Fibroblast of villous mesenchyme (primary cell): ENCODE measurements around the gene PI4KA. TPM values are rescaled to one million over a fixed set of nuclear protein-coding genes. Genes with fewer than 3 reads are reported as not detected.
"Not testable (repeated sequence)": the region's sequence is repeated elsewhere in the genome, so short reads cannot be mapped to it uniquely, and the experiment has no call there.

ENCODE experiments used
- DNase-seq: peaks from one replicate; pipeline ENCODE4 v3.0.0-alpha.2; 2010; ENCODE audit warnings: low read depth
- H3K4me3 ChIP-seq: 2 replicates; pipeline ENCODE4 v1.5.1; 2011; ENCODE audit warnings: low read depth, mild to moderate bottlenecking, low read length
- CTCF ChIP-seq: IDR thresholded peaks from 2 replicates; pipeline ENCODE4 v1.5.1; 2012; ENCODE audit warnings: low read depth, mild to moderate bottlenecking, low read length; ENCODE audit not compliant: insufficient read depth
- total RNA-seq: library from RNA; depleted of rRNA; stranded (reverse); fragments of >200 nt; gene quantifications from 2 replicates; pipeline ENCODE4 v1.2.3, GENCODE V29; 2012

PI4KA gene
- total RNA-seq, 1 donor, result 73.4 TPM

DNA sequence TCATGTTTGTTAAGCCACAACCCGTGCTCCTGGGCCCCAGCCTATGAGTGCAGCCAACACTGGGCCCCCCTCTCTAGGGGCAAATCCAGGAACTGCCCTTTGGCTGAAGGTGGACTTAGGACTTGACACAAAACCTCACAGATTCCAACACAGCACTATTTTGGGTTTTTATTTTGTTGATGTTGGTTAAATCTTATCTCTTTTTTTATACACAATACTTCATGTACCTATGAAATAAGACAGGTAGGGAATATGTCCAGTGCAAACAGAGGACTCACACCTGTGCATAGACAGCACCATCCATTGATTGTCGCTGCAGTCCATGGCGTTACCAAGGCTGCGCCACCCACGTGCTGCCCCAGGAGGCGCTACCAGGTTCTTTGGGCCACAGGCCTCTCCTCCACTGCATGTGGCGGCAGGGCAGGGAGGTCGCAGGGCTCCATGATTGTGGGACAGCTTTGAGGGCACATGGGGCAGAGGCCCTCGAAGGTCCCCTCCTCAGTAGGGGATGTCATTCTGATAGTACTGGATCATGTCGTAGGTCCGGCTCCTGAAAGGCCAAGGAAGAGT is 151.0 kb downstream of the PI4KA start:
- not testable (repeated sequence) for H3K4me3 ChIP-seq, DNase-seq

- DNase-seq, H3K4me3 ChIP-seq: not testable (repeated sequence)
These were observed 154.6 kb downstream of the PI4KA start for GRCh38 chr22:20703816-20704609.

GRCh38 chr22:20703414-20703806 is 155.2 kb downstream of the PI4KA start:
- peak overlapping the region; percentile 15 for H3K4me3 ChIP-seq
- not testable (repeated sequence) for DNase-seq

GRCh38 chr22:20702546-20703413 is 155.8 kb downstream of the PI4KA start:
- peak overlapping the region; percentile 68 for H3K4me3 ChIP-seq
- DNase-seq, result peak; percentile 95

DNA sequence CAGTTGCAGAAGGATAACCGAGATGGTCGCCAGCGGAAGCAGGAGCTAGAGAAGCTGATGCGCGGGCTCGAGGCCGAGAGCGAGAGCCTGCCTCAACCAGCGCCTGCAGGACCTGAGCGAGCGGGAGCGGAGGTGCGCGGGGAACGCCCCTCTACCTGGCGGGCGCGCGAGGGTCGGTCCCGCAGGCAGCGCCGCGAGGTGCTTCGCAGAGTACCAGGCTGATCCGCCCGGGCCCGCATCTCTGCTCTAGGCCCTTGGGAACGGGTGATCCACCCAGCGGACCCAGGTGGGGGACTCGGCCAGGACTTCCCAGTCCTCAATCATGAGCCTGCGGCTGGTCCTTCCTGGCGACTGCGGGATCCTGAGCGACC is 156.5 kb downstream of the PI4KA start:
- DNase-seq, result not testable (repeated sequence)
- peak overlapping the region; percentile 68 for H3K4me3 ChIP-seq

DNA sequence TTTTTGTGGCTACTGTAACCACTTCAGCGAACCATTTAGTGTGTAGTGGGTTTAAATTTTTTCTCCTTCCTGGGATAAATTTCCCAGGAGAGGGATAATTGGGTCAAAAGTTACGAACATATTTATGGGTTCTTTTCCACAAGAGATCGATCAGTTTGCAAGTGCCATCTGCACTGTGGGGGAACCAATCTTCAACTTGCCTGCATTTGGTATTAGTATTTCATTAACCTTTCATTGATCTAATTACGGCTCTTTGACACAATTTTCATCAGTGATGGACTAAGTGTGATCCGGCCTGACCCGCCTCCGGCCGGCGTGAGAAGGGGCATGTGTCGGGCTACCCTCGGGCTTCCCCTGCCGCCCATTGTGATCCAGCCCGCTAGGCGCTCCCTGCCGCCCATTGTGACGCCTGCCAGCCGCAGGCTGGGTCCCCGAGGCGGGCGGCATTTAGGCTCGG is 156.9 kb downstream of the PI4KA start:
- not testable (repeated sequence) for H3K4me3 ChIP-seq, DNase-seq

- not testable (repeated sequence) for DNase-seq, H3K4me3 ChIP-seq
These were observed 158.3 kb downstream of the PI4KA start for GRCh38 chr22:20700347-20700746.

GRCh38 chr22:20699856-20700255 is 158.8 kb downstream of the PI4KA start:
- not testable (repeated sequence) for DNase-seq, H3K4me3 ChIP-seq

- TF ChIP-seq CTCF, result peak; percentile 67
- H3K4me3 ChIP-seq, result not testable (repeated sequence)
These were observed 161.0 kb downstream of the PI4KA start for GRCh38 chr22:20697481-20698113.

DNA sequence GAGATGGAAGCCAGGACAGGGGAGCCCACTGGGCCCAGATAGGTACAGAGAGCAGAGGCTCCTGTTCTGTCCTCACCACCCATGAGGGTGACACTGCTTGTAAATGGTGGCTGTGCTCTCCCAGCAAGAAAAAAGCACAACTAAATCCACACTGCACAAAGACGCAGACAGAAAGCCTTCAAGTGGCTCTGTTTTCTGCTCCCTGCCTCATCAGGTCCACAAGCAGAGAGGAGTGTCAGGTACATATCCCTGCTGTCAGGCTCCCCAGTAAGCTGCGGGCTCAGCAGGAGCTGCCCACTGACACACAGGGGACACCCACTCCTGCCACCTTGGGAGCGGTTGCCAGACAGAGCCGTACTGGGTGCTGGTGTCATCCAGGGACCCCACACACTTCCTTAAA is 162.6 kb downstream of the PI4KA start:
- not testable (repeated sequence) for H3K4me3 ChIP-seq, DNase-seq

More at GRCh38 chr22:20697481-20698113, 161.0 kb downstream of the PI4KA start:
- DNase-seq, result peak; percentile 89

DNA sequence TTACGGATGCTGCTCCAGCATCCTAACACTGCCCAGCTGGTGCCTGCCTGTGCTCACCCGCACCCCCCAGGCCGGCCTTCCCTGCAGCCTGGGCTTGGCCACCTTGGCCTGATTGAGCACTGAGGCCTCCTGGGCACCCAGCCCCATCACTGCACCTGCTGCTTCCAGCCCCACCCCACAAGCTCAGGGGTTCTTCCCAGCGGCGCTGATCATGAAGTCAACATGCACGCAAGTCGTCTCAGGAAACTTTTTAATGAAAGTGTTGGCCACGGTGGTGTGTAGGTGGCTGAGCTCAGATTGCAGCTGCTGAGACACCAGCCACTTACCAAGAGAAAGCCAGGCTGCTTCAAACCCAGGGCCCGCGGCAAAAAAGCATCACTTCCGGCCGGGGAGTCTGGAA is 163.4 kb downstream of the PI4KA start:
- H3K4me3 ChIP-seq, DNase-seq: not testable (repeated sequence)

DNA sequence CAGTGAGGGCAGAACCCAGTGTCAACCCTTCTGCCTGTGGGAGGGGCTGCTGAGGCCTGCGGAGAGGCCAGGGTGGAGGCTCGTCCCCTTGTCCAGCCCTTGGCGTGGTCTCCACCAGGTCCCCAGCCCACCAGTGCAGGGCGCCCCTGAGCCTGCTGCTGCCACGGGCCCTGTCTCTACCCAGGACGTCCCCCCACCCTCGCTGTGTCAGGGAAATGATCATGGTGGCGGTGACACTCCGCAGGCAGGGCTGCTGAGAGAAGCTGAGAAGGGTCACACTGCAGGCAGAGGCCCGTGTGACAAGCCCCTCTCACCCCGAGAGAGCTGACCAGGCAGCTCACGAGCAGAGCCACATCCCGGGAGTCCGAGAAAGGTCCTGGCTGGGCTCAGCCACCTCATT is 164.4 kb downstream of the PI4KA start:
- H3K4me3 ChIP-seq, DNase-seq: not testable (repeated sequence)

DNA sequence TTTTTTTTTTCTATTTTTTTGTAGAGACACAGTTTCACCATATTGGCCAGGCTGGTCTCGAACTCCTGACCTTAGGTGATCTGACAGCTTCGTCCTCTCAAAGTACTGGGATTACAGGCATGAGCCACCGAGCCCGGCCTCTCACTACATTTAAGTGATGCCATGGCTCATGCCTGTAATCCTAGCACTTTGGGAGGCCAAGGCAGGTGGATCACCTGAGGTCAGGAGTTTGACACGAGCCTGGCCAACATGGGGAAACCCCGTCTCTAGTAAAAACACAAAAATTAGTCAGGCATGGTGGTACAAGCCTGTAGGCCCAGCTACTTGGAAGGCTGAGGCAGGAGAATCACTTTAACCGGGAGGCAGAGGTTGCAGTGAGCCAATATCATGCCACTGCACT is 165.7 kb downstream of the PI4KA start:
- H3K4me3 ChIP-seq, DNase-seq: not testable (repeated sequence)

DNA sequence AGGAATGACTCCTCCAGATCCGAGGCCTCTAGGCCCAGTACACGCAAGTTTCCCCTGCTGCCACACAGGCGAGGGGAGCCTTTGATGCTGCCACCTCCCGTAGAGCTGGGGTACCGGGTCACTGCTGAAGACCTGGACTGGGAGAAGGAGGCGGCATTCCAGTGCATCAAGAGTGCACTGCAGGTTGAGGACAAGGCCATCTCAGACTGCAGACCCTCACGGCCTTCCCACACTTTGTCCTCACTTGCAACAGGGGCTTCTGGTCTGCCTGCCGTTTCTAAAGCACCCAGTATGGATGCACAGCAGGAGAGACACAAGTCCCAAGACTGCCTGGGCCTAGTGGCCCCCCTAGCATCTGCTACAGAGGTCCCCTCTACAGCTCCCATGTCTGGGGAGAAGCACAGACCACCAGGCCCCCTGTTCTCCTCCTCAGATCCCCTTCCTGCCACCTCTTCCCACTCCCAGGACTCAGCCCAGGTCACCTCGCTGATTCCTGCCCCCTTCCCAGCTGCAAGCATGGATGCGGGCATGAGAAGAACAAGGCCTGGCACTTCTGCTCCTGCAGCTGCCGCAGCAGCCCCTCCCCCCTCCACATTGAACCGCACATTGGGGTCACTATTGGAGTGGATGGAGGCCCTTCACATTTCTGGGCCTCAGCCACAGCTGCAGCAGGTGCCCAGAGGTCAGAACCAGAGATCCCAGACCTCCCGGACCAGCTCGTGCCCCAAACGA is 167.9 kb downstream of the PI4KA start:
- not testable (repeated sequence) for H3K4me3 ChIP-seq, DNase-seq

DNA sequence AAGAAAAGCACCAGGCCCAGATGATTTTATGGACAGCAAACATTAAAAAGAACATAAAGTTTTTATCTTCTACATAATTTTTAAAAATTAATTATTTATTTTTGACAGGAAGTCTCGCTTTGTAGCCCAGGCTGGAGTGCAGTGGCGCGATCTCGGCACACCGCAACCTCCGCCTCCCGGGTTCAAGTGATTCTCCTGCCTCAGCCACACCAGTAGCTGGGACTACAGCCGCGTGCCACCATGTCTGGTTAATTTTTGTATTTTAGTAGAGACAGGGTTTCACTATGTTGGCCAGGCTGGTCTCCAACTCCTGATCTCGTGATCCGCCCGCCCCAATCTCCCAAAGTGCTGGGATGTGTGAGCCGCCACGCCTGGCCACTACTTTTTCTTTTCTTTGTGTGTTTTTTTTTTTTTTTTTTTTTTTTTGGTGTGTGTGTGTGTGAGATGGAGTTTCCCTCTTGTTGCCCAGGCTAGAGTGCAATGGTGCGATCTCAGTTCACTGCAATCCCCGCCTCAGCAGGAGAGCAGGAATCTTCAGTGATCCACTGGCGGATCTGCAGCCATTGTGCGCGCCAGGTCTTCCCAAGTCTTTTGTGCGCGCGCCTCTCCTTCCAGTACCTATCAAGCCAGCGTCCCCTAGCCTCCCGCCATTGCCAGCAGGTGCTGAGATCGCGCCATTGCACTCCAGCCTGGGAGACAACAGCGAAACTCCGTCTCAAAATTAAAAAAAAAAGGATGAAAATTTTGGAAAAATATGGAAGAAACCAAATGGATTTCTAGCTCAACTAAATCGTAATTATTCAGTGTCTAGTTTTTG is 171.0 kb downstream of the PI4KA start:
- not testable (repeated sequence) for H3K4me3 ChIP-seq, DNase-seq

- not testable (repeated sequence) for H3K4me3 ChIP-seq, DNase-seq
These were observed 172.8 kb downstream of the PI4KA start for GRCh38 chr22:20685764-20686163.
